SK-N-MC (cell line): ENCODE measurements around the gene DNAJC5G.
A peak's percentile ranks its signal among the peaks of the same experiment; 100 is the strongest.

Experiments
- DNase-seq: peaks from one replicate; pipeline ENCODE4 v3.0.0-alpha.2; 2011; ENCODE audit warnings: low read depth, low spot score
- H3K27ac ChIP-seq: fragments of 200-600 bp; sonication (generic); 2 replicates; pipeline ENCODE4 v1.5.1; 2016; ENCODE audit warnings: mixed run types
- H3K36me3 ChIP-seq: fragments of 200-600 bp; sonication (generic); 2 replicates; pipeline ENCODE4 v1.6.1; 2017; ENCODE audit warnings: antibody characterized with exemption, low read length, mixed read lengths; ENCODE audit not compliant: insufficient read depth
- H3K4me3 ChIP-seq: fragments of 200-600 bp; sonication (generic); 2 replicates; pipeline ENCODE4 v1.5.1; 2016
- H3K9ac ChIP-seq: fragments of 200-600 bp; sonication (generic); 2 replicates; pipeline ENCODE4 v1.8.0; 2017; ENCODE audit warnings: mixed run types, mixed read lengths; ENCODE audit not compliant: insufficient read length
- H3K9me3 ChIP-seq: fragments of 200-600 bp; sonication (generic); 2 replicates; pipeline ENCODE4 v1.6.1; 2017; ENCODE audit warnings: low read depth, mild to moderate bottlenecking, antibody characterized with exemption, low read length, moderate library complexity, mixed read lengths
- EZH2 ChIP-seq: fragments of 200-600 bp; sonication (generic); IDR thresholded peaks from one replicate; pipeline ENCODE4 v1.6.1; 2017; ENCODE audit warnings: antibody characterized with exemption
- FOXP2 ChIP-seq: optimal IDR thresholded peaks from 2 replicates; pipeline ENCODE3; 2011; ENCODE audit warnings: mild to moderate bottlenecking, moderate library complexity; ENCODE audit not compliant: insufficient read depth; ENCODE audit errors: extremely low read length, control extremely low read depth
- POLR2AphosphoS5 ChIP-seq: IDR thresholded peaks from 2 replicates; pipeline ENCODE4 v1.6.1; 2012; ENCODE audit warnings: mild to moderate bottlenecking, low read depth, low read length, borderline replicate concordance

Gene DNAJC5G

GRCh38 chr2:27238976-27239375 is 36.3 kb upstream of the DNAJC5G start:
- Histone ChIP-seq H3K36me3 (peaks cover 100% of the 10 kb centered on the region), H3K4me3 (no peak overlapping the region), H3K27ac (no peak overlapping the region), H3K9me3 (no peaks in the 10 kb centered on the region), H3K9ac (no peak overlapping the region)
- TF ChIP-seq FOXP2 (no peak), EZH2 (no peak), POLR2AphosphoS5 (no peak)
- no peak for DNase-seq

- DNase-seq, result no peak
- H3K9me3 ChIP-seq, result no peaks in the 10 kb centered on the region
- H3K36me3 ChIP-seq, result peaks cover 96% of the 10 kb centered on the region
- no peak overlapping the region for H3K9ac ChIP-seq
- H3K4me3 ChIP-seq, result no peak overlapping the region
- TF ChIP-seq EZH2 (no peak), FOXP2 (no peak), POLR2AphosphoS5 (no peak)
- no peak overlapping the region for H3K27ac ChIP-seq
Measured at GRCh38 chr2:27240406-27240805, 34.8 kb upstream of the DNAJC5G start.

- H3K9ac ChIP-seq, result no peak overlapping the region
- H3K9me3 ChIP-seq, result no peaks in the 10 kb centered on the region
- H3K4me3 ChIP-seq, result no peak overlapping the region
- no peak for DNase-seq
- no peak overlapping the region for H3K27ac ChIP-seq
- TF ChIP-seq FOXP2 (no peak), POLR2AphosphoS5 (0 out of 2 replicates have a peak, but pooled peaks have one; percentile 2), EZH2 (no peak)
- H3K36me3 ChIP-seq, result peaks cover 80% of the 10 kb centered on the region
Measured at GRCh38 chr2:27241761-27242613, 33.2 kb upstream of the DNAJC5G start.

- no peak overlapping the region for H3K9ac ChIP-seq
- peaks cover 74% of the 10 kb centered on the region for H3K36me3 ChIP-seq
- H3K27ac ChIP-seq, result no peak overlapping the region
- no peaks in the 10 kb centered on the region for H3K9me3 ChIP-seq
- no peak for DNase-seq
- TF ChIP-seq FOXP2, result no peak
- no peak for TF ChIP-seq POLR2AphosphoS5
- TF ChIP-seq EZH2, result no peak
- H3K4me3 ChIP-seq, result no peak overlapping the region
Measured at GRCh38 chr2:27242614-27242951, 32.6 kb upstream of the DNAJC5G start.

GRCh38 chr2:27243391-27244130 is 31.7 kb upstream of the DNAJC5G start:
- no peak overlapping the region for H3K4me3 ChIP-seq
- H3K9me3 ChIP-seq, result no peaks in the 10 kb centered on the region
- no peak overlapping the region for H3K27ac ChIP-seq

GRCh38 chr2:27245116-27245515 is 30.1 kb upstream of the DNAJC5G start:
- no peak for DNase-seq

More at GRCh38 chr2:27243391-27244130, 31.7 kb upstream of the DNAJC5G start:
- no peak for DNase-seq
- peaks cover 64% of the 10 kb centered on the region for H3K36me3 ChIP-seq
- TF ChIP-seq EZH2, result no peak
- no peak for TF ChIP-seq FOXP2
- no peak for TF ChIP-seq POLR2AphosphoS5
- H3K9ac ChIP-seq, result no peak overlapping the region

GRCh38 chr2:27245626-27246025 is 29.6 kb upstream of the DNAJC5G start:
- TF ChIP-seq EZH2, result no peak
- TF ChIP-seq FOXP2, result no peak
- TF ChIP-seq POLR2AphosphoS5, result no peak
- Histone ChIP-seq H3K9me3 (no peaks in the 10 kb centered on the region), H3K36me3 (peaks cover 44% of the 10 kb centered on the region), H3K9ac (no peak overlapping the region), H3K27ac (peak overlapping the region; percentile 70), H3K4me3 (no peak overlapping the region)
- DNase-seq, result no peak

More at GRCh38 chr2:27245116-27245515, 30.1 kb upstream of the DNAJC5G start:
- Histone ChIP-seq H3K9me3 (no peaks in the 10 kb centered on the region), H3K4me3 (no peak overlapping the region), H3K36me3 (peaks cover 49% of the 10 kb centered on the region), H3K9ac (no peak overlapping the region), H3K27ac (peak overlapping the region; percentile 70)
- TF ChIP-seq FOXP2, result no peak
- no peak for TF ChIP-seq POLR2AphosphoS5
- no peak for TF ChIP-seq EZH2

GRCh38 chr2:27247893-27248292 is 27.3 kb upstream of the DNAJC5G start:
- H3K9ac ChIP-seq, result no peak overlapping the region
- TF ChIP-seq EZH2, result no peak
- TF ChIP-seq POLR2AphosphoS5, result no peak
- TF ChIP-seq FOXP2, result no peak
- no peak for DNase-seq
- H3K27ac ChIP-seq, result no peak overlapping the region
- peaks cover 21% of the 10 kb centered on the region for H3K36me3 ChIP-seq
- no peak overlapping the region for H3K4me3 ChIP-seq
- no peaks in the 10 kb centered on the region for H3K9me3 ChIP-seq
